Measurements from ENCODE around the gene PROM2.

Gene PROM2

GRCh38 chr2:95274291-95275150, at the start of gene PROM2:
Gene PROM2 (plus strand): TSS chr2:95274449. CDS start chr2:95274586, 137 bp downstream.
- peaks cover 36% of the 10 kb centered on the region for H3K4me1 ChIP-seq (ENCODE audit: insufficient read depth, insufficient read length)
- H3K27me3 ChIP-seq (ENCODE audit: insufficient read depth, insufficient read length) = no peaks in the 10 kb centered on the region
- H3K36me3 ChIP-seq (ENCODE audit: insufficient read depth, insufficient read length, low read length) = no peaks in the 10 kb centered on the region
- peak within 1 kb of the TSS; percentile 26 for H3K9ac ChIP-seq (ENCODE audit: insufficient read length, low read depth)
- no peak within 1 kb of the TSS for H3K4me3 ChIP-seq (ENCODE audit: insufficient read length, low read depth)
- no peak for TF ChIP-seq SUZ12 (IDR thresholded peaks at IDR 0.05; ENCODE audit: extremely low read depth, insufficient read depth, insufficient read length)
- no peak for TF ChIP-seq ZNF274 (IDR thresholded peaks at IDR 0.05; ENCODE audit: low read depth, low read length)
- no peak for TF ChIP-seq YY1 (IDR thresholded peaks at IDR 0.05; ENCODE audit: insufficient read depth, insufficient read length)
- H3K9me3 ChIP-seq (ENCODE audit: insufficient read depth, low read length) = no peaks in the 10 kb centered on the region
- no peak for DNase-seq (ENCODE audit: low read depth, low spot score)

- TF ChIP-seq ZNF274 (IDR thresholded peaks at IDR 0.05; ENCODE audit: low read depth, low read length) (no peak), YY1 (IDR thresholded peaks at IDR 0.05; ENCODE audit: insufficient read depth, insufficient read length) (no peak), SUZ12 (IDR thresholded peaks at IDR 0.05; ENCODE audit: extremely low read depth, insufficient read depth, insufficient read length) (no peak)
- DNase-seq (ENCODE audit: low read depth, low spot score) = no peak
- no peak overlapping the region for H3K4me3 ChIP-seq (ENCODE audit: insufficient read length, low read depth)
- peaks cover 2% of the 10 kb centered on the region for H3K36me3 ChIP-seq (ENCODE audit: insufficient read depth, insufficient read length, low read length)
- H3K9me3 ChIP-seq (ENCODE audit: insufficient read depth, low read length) = peaks cover 50% of the 10 kb centered on the region
- H3K4me1 ChIP-seq (ENCODE audit: insufficient read depth, insufficient read length) = no peaks in the 10 kb centered on the region
- H3K9ac ChIP-seq (ENCODE audit: insufficient read length, low read depth) = no peak overlapping the region
- H3K27me3 ChIP-seq (ENCODE audit: insufficient read depth, insufficient read length) = no peaks in the 10 kb centered on the region
These were observed 48.6 kb upstream of the PROM2 start for GRCh38 chr2:95225658-95226057.

GRCh38 chr2:95231723-95232122, 42.5 kb upstream of the PROM2 start:
- no peak overlapping the region for H3K9ac ChIP-seq (ENCODE audit: insufficient read length, low read depth)
- no peaks in the 10 kb centered on the region for H3K4me1 ChIP-seq (ENCODE audit: insufficient read depth, insufficient read length)
- no peaks in the 10 kb centered on the region for H3K27me3 ChIP-seq (ENCODE audit: insufficient read depth, insufficient read length)
- peak; percentile 88 for DNase-seq (ENCODE audit: low read depth, low spot score)
- TF ChIP-seq SUZ12 (IDR thresholded peaks at IDR 0.05; ENCODE audit: extremely low read depth, insufficient read depth, insufficient read length) (no peak), ZNF274 (IDR thresholded peaks at IDR 0.05; ENCODE audit: low read depth, low read length) (no peak), YY1 (IDR thresholded peaks at IDR 0.05; ENCODE audit: insufficient read depth, insufficient read length) (no peak)
- H3K36me3 ChIP-seq (ENCODE audit: insufficient read depth, insufficient read length, low read length) = no peaks in the 10 kb centered on the region
- H3K9me3 ChIP-seq (ENCODE audit: insufficient read depth, low read length) = 0 out of 2 replicates have a peak, but pooled peaks cover 3% of the 10 kb centered on the region
- H3K4me3 ChIP-seq (ENCODE audit: insufficient read length, low read depth) = no peak overlapping the region

- H3K36me3 ChIP-seq (ENCODE audit: insufficient read depth, insufficient read length, low read length) = no peaks in the 10 kb centered on the region
- H3K4me3 ChIP-seq (ENCODE audit: insufficient read length, low read depth) = no peak overlapping the region
- no peaks in the 10 kb centered on the region for H3K4me1 ChIP-seq (ENCODE audit: insufficient read depth, insufficient read length)
- TF ChIP-seq ZNF274 (IDR thresholded peaks at IDR 0.05; ENCODE audit: low read depth, low read length) = no peak
- no peak for TF ChIP-seq YY1 (IDR thresholded peaks at IDR 0.05; ENCODE audit: insufficient read depth, insufficient read length)
- no peak for TF ChIP-seq SUZ12 (IDR thresholded peaks at IDR 0.05; ENCODE audit: extremely low read depth, insufficient read depth, insufficient read length)
- no peaks in the 10 kb centered on the region for H3K27me3 ChIP-seq (ENCODE audit: insufficient read depth, insufficient read length)
- no peak overlapping the region for H3K9ac ChIP-seq (ENCODE audit: insufficient read length, low read depth)
- 0 out of 2 replicates have a peak, but pooled peaks cover 3% of the 10 kb centered on the region for H3K9me3 ChIP-seq (ENCODE audit: insufficient read depth, low read length)
- DNase-seq (ENCODE audit: low read depth, low spot score) = no peak
These were observed 42.0 kb upstream of the PROM2 start for GRCh38 chr2:95232232-95232631.

GRCh38 chr2:95234286-95234785, 39.9 kb upstream of the PROM2 start:
- DNase-seq (ENCODE audit: low read depth, low spot score) = no peak
- Histone ChIP-seq H3K9ac (ENCODE audit: insufficient read length, low read depth) (no peak overlapping the region), H3K9me3 (ENCODE audit: insufficient read depth, low read length) (no peaks in the 10 kb centered on the region), H3K4me1 (ENCODE audit: insufficient read depth, insufficient read length) (no peaks in the 10 kb centered on the region), H3K4me3 (ENCODE audit: insufficient read length, low read depth) (no peak overlapping the region), H3K27me3 (ENCODE audit: insufficient read depth, insufficient read length) (no peaks in the 10 kb centered on the region), H3K36me3 (ENCODE audit: insufficient read depth, insufficient read length, low read length) (no peaks in the 10 kb centered on the region)
- no peak for TF ChIP-seq YY1 (IDR thresholded peaks at IDR 0.05; ENCODE audit: insufficient read depth, insufficient read length)
- no peak for TF ChIP-seq SUZ12 (IDR thresholded peaks at IDR 0.05; ENCODE audit: extremely low read depth, insufficient read depth, insufficient read length)
- no peak for TF ChIP-seq ZNF274 (IDR thresholded peaks at IDR 0.05; ENCODE audit: low read depth, low read length)

- TF ChIP-seq YY1 (IDR thresholded peaks at IDR 0.05; ENCODE audit: insufficient read depth, insufficient read length) = no peak
- TF ChIP-seq ZNF274 (IDR thresholded peaks at IDR 0.05; ENCODE audit: low read depth, low read length) = no peak
- no peak for TF ChIP-seq SUZ12 (IDR thresholded peaks at IDR 0.05; ENCODE audit: extremely low read depth, insufficient read depth, insufficient read length)
- Histone ChIP-seq H3K36me3 (ENCODE audit: insufficient read depth, insufficient read length, low read length) (no peaks in the 10 kb centered on the region), H3K9me3 (ENCODE audit: insufficient read depth, low read length) (no peaks in the 10 kb centered on the region), H3K4me3 (ENCODE audit: insufficient read length, low read depth) (no peak overlapping the region), H3K27me3 (ENCODE audit: insufficient read depth, insufficient read length) (no peaks in the 10 kb centered on the region), H3K9ac (ENCODE audit: insufficient read length, low read depth) (no peak overlapping the region), H3K4me1 (ENCODE audit: insufficient read depth, insufficient read length) (no peaks in the 10 kb centered on the region)
- DNase-seq (ENCODE audit: low read depth, low spot score) = no peak
These were observed 39.4 kb upstream of the PROM2 start for GRCh38 chr2:95234816-95235215.

- DNase-seq (ENCODE audit: low read depth, low spot score) = no peak
- Histone ChIP-seq H3K4me1 (ENCODE audit: insufficient read depth, insufficient read length) (no peaks in the 10 kb centered on the region), H3K4me3 (ENCODE audit: insufficient read length, low read depth) (no peak overlapping the region), H3K36me3 (ENCODE audit: insufficient read depth, insufficient read length, low read length) (no peaks in the 10 kb centered on the region), H3K27me3 (ENCODE audit: insufficient read depth, insufficient read length) (no peaks in the 10 kb centered on the region), H3K9ac (ENCODE audit: insufficient read length, low read depth) (no peak overlapping the region), H3K9me3 (ENCODE audit: insufficient read depth, low read length) (peaks cover 30% of the 10 kb centered on the region; the same call in 1 of the 2 replicates)
- TF ChIP-seq ZNF274 (IDR thresholded peaks at IDR 0.05; ENCODE audit: low read depth, low read length) = no peak
- TF ChIP-seq SUZ12 (IDR thresholded peaks at IDR 0.05; ENCODE audit: extremely low read depth, insufficient read depth, insufficient read length) = no peak
- no peak for TF ChIP-seq YY1 (IDR thresholded peaks at IDR 0.05; ENCODE audit: insufficient read depth, insufficient read length)
These were observed 36.1 kb upstream of the PROM2 start for GRCh38 chr2:95238131-95238530.

Data from NT2/D1 (cell line).